HepG2 (cell line): ENCODE results near the gene SETD2. TPM values are rescaled to one million over a fixed set of nuclear protein-coding genes. Genes with fewer than 3 reads are reported as not detected.
A peak's percentile ranks its signal among the peaks of the same experiment; 100 is the strongest.
"Not testable (repeated sequence)": the region's sequence is repeated elsewhere in the genome, so short reads cannot be mapped to it uniquely, and the experiment has no call there.

Experiments
- ATAC-seq: fragments of 200-7000 bp; cut with Tn5 transposase; 3 replicates; pipeline ENCODE4 v1.9.1; 2020; ENCODE audit warnings: mild to moderate bottlenecking, moderate library complexity
- BruUV-seq: library from RNA; stranded (reverse); fragments of 400-500 nt; replicated peaks from 2 replicates; lab custom pipeline; 2021; lab: Mats Ljungman, UMichigan
- CTCF ChIA-PET: fragments of 300-600 bp; formaldehyde crosslinking; extraction: SDS; loops from one replicate; lab custom pipeline; 2021; ENCODE audit warnings: low total read pairs, inconsistent platforms, low intra/inter-chr PET ratio; lab: Yijun Ruan, JAX
- POLR2A ChIA-PET: fragments of 350-600 bp; sonication (Branson Sonifier 250); formaldehyde crosslinking; loops from one replicate; lab custom pipeline; 2020; ENCODE audit warnings: antibody characterized with exemption, inconsistent platforms; lab: Yijun Ruan, JAX
- DNase-seq: peaks from one replicate; pipeline ENCODE4 v3.0.0-alpha.2; 2015; ENCODE audit warnings: low spot score
- FAIRE-seq: peaks from 3 replicates; lab custom pipeline; 2011; peaks lifted over from hg19 to GRCh38; lab: Jason Lieb, UNC
- H2AFZ ChIP-seq: one replicate; pipeline ENCODE4 v1.6.1; 2011; ENCODE audit warnings: low read length, inconsistent platforms
- H3K27ac ChIP-seq: fragments of 300-600 bp; 3 replicates; pipeline ENCODE4 v1.8.0; 2011; ENCODE audit warnings: mixed run types, mild to moderate bottlenecking, mixed read lengths, low read length, inconsistent platforms; ENCODE audit not compliant: insufficient read depth; ENCODE audit errors: extremely low read length
- H3K27me3 ChIP-seq, 2 experiments: fragments of 200-600 bp in 1 of 2; 2 replicates in 1 of 2; 3 replicates in 1 of 2; pipeline versions ENCODE4 v1.6.0 to v1.8.0; 2011; ENCODE audit warnings: low read length in 2 of 2, mild to moderate bottlenecking in 2 of 2, moderate library complexity in 2 of 2, inconsistent platforms in 1 of 2; ENCODE audit not compliant: insufficient read depth in 2 of 2, control insufficient read depth in 1 of 2
- H3K36me3 ChIP-seq, 2 experiments: fragments of 200-600 bp in 1 of 2; replicated peaks in 1 of 2; 2 replicates in 1 of 2; 3 replicates in 1 of 2; pipeline versions ENCODE4 v1.5.1 to v1.8.0; 2011; ENCODE audit warnings: low read length in 2 of 2, inconsistent platforms in 1 of 2; ENCODE audit not compliant: insufficient read depth in 2 of 2, control insufficient read depth in 1 of 2
- H3K4me1 ChIP-seq: 2 replicates; pipeline ENCODE4 v1.5.1; 2012; ENCODE audit warnings: low read length, inconsistent platforms; ENCODE audit not compliant: insufficient read depth
- H3K4me2 ChIP-seq: 2 replicates; pipeline ENCODE4 v1.6.0; 2011; ENCODE audit warnings: low read depth, low read length, inconsistent platforms
- H3K4me3 ChIP-seq, 3 experiments: fragments of 200-600 bp in 1 of 3; sonication (generic), shearing (Covaris generic) in 1 of 3; replicated peaks in 1 of 3; 2 replicates each; pipeline ENCODE4 v1.5.1; 2011 to 2016; ENCODE audit warnings: low read length in 3 of 3, inconsistent platforms in 2 of 3, low read depth in 2 of 3, mild to moderate bottlenecking in 2 of 3, control low read depth in 1 of 3, mixed read lengths in 1 of 3; ENCODE audit not compliant: insufficient read depth in 1 of 3
- H3K79me2 ChIP-seq: one replicate; pipeline ENCODE4 v1.6.1; 2011; ENCODE audit warnings: low read length, inconsistent platforms; ENCODE audit not compliant: insufficient read depth
- H3K9ac ChIP-seq: 2 replicates; pipeline ENCODE4 v1.6.0; 2011; ENCODE audit warnings: mild to moderate bottlenecking, low read depth, low read length, inconsistent platforms; ENCODE audit not compliant: insufficient read depth
- H3K9me3 ChIP-seq: 2 replicates; pipeline ENCODE4 v1.5.1; 2012; ENCODE audit warnings: mild to moderate bottlenecking, low read length
- H4K20me1 ChIP-seq: 2 replicates; pipeline ENCODE4 v1.6.0; 2011; ENCODE audit warnings: inconsistent platforms, mild to moderate bottlenecking, low read length, moderate library complexity; ENCODE audit not compliant: insufficient read depth
- ARID5B ChIP-seq: IDR thresholded peaks from 2 replicates; pipeline ENCODE4 v1.4.0; 2020; ENCODE audit warnings: mild to moderate bottlenecking, missing genetic modification reagents
- CEBPG ChIP-seq: IDR thresholded peaks from 2 replicates; pipeline ENCODE4 v1.6.1; 2016
- HDAC2 ChIP-seq: sonication (generic); formaldehyde crosslinking; IDR thresholded peaks from 2 replicates; pipeline ENCODE4 v1.4.0; 2020; ENCODE audit warnings: missing genetic modification reagents
- MIXL1 ChIP-seq: IDR thresholded peaks from 2 replicates; pipeline ENCODE4 v1.6.1; 2016
- PITX1 ChIP-seq: sonication (generic); formaldehyde crosslinking; IDR thresholded peaks from 2 replicates; pipeline ENCODE4 v1.5.1; 2020; ENCODE audit warnings: mild to moderate bottlenecking, missing genetic modification reagents
- RARA ChIP-seq: IDR thresholded peaks from 2 replicates; pipeline ENCODE4 v1.6.1; 2016; ENCODE audit warnings: missing genetic modification reagents, missing compliant biosample characterization
- SAP130 ChIP-seq: IDR thresholded peaks from 2 replicates; pipeline ENCODE4 v1.6.1; 2016; ENCODE audit warnings: low read depth
- SOX6 ChIP-seq, 2 experiments: fragments of 450-650 bp in 1 of 2; sonication (generic) in 1 of 2; formaldehyde crosslinking in 1 of 2; IDR thresholded peaks; 2 replicates each; pipeline versions ENCODE4 v1.4.0 to v1.6.1; 2017 to 2020; ENCODE audit warnings: antibody characterized with exemption in 1 of 2, mild to moderate bottlenecking in 1 of 2, missing genetic modification reagents in 1 of 2
- ZBTB33 ChIP-seq: sonication (generic); formaldehyde crosslinking; IDR thresholded peaks from 2 replicates; pipeline ENCODE4 v1.4.0; 2020; ENCODE audit warnings: missing genetic modification reagents
- ZNF292 ChIP-seq: sonication (generic); formaldehyde crosslinking; IDR thresholded peaks from 2 replicates; pipeline ENCODE4 v1.8.1; 2022; ENCODE audit warnings: mild to moderate bottlenecking, low read depth, missing genetic modification reagents, borderline replicate concordance
- WGBS: methylation state at CpG from one replicate; pipeline ENCODE4 v1.1.6; 2017; ENCODE audit warnings: low lambda C conversion rate; 5-methylcytosine and 5-hydroxymethylcytosine counted together
- in situ Hi-C: cut with HindIII; loops from 2 replicates; pipeline ENCODE4 v1.10.0; 2017; ENCODE audit warnings: low pct_unique_long_range_greater_than_20kb; ENCODE audit not compliant: extremely low pct_ligation_motif_present
- intact Hi-C: fragments of 100-400 bp; cut with micrococcal nuclease; formaldehyde crosslinking; loops from one replicate; pipeline ENCODE4 v1.10.0; 2022; ENCODE audit not compliant: unreplicated experiment
- polyA plus RNA-seq, 8 experiments: library from polyadenylated mRNA; depleted of rRNA in 3 of 8; stranded (reverse) in 7 of 8; unstranded in 1 of 8; fragments of >200 nt; fragmentation: Illumina TruSeq in 4 of 8; extraction: Trizol in 4 of 8; gene quantifications; 2 replicates each; pipeline versions ENCODE4 v1.2.1 to v1.2.3, GENCODE V29; 2011 to 2016; ENCODE audit warnings: low read depth in 4 of 8, missing spikeins in 1 of 8, mixed read lengths in 1 of 8; ENCODE audit not compliant: insufficient read depth in 1 of 8
- total RNA-seq, 5 experiments: library from RNA; depleted of rRNA; stranded (reverse); fragments of >200 nt; fragmentation: Illumina TruSeq; extraction: Trizol; gene quantifications; 2 replicates each; pipeline ENCODE4 v1.2.3, GENCODE V29; 2016; ENCODE audit warnings: low read depth in 1 of 5
- TF ChIP-seq, protein P1 (sequence below): sonication (generic); formaldehyde crosslinking; IDR thresholded peaks from 2 replicates; pipeline ENCODE4 v1.4.0; 2020; ENCODE audit warnings: missing genetic modification reagents, mild to moderate bottlenecking, borderline replicate concordance

The SETD2 gene
- total and polyA plus RNA-seq, 2 of the 13 experiments (the other 11 are each of a cell fraction or from before 2014, with no cell fraction given) = 14.2 to 24.2 TPM

- TF ChIP-seq ARID5B (CRISPR knock-in tag) (peak; percentile 35; the same call in 1 of the 2 replicates), SOX6 (CRISPR knock-in tag; IDR thresholded peaks at IDR 0.05) (peak; percentile 35; the same call in 1 of the 2 replicates), MIXL1 (peak; percentile 29; the same call in 1 of the 2 replicates), SAP130 (CRISPR knock-in tag) (peak; percentile 67), ZNF292 (CRISPR knock-in tag) (peak; percentile 72; the same call in 1 of the 2 replicates), PITX1 (CRISPR knock-in tag) (0 out of 2 replicates have a peak, but pooled peaks have one; percentile 30), HDAC2 (CRISPR knock-in tag) (peak; percentile 46; the same call in 1 of the 2 replicates)
- not testable (repeated sequence) for TF ChIP-seq SOX6 (IDR thresholded peaks at IDR 0.05)
- TF ChIP-seq, all 625 proteins: peak for 27; not testable (repeated sequence) for 598
These were observed 22.9 kb downstream of the SETD2 start (continued) for GRCh38 chr3:47140973-47141461.

GRCh38 chr3:47140553-47140952, 23.4 kb downstream of the SETD2 start:
- H3K9ac ChIP-seq, H3K36me3 ChIP-seq, H2AFZ ChIP-seq, in situ Hi-C loops, H3K4me3 ChIP-seq, FAIRE-seq, CTCF ChIA-PET, ATAC-seq, H3K9me3 ChIP-seq, DNase-seq, BruUV-seq, H3K27me3 ChIP-seq: not testable (repeated sequence)
- intact Hi-C loops = loop anchor here (2.0 kb wide), 1 partner anchor 38 kb away; no protein-coding TSS in a partner anchor
- WGBS = 89% methylated on average over 7 of the region's 7 CpGs
- Histone ChIP-seq H3K4me1 (peaks cover 49% of the 10 kb centered on the region), H3K4me2 (peak overlapping the region; percentile 68; the same call in 1 of the 2 replicates), H4K20me1 (peaks cover 17% of the 10 kb centered on the region; the same call in 1 of the 2 replicates), H3K79me2 (peaks cover 90% of the 10 kb centered on the region), H3K27ac (peak overlapping the region; percentile 51)
- POLR2A ChIA-PET = interaction anchor here (1.1 kb wide), 1 partner anchor 9 kb away, joined by 3 read pairs; no protein-coding TSS in a partner anchor
- peak; percentile 35; the same call in 1 of the 2 replicates for TF ChIP-seq ZBTB33 (CRISPR knock-in tag)
- peak; percentile 29; the same call in 1 of the 2 replicates for TF ChIP-seq CEBPG
- TF ChIP-seq RARA (CRISPR knock-in tag) = 0 out of 2 replicates have a peak, but pooled peaks have one; percentile 25
- TF ChIP-seq, protein P1, sequence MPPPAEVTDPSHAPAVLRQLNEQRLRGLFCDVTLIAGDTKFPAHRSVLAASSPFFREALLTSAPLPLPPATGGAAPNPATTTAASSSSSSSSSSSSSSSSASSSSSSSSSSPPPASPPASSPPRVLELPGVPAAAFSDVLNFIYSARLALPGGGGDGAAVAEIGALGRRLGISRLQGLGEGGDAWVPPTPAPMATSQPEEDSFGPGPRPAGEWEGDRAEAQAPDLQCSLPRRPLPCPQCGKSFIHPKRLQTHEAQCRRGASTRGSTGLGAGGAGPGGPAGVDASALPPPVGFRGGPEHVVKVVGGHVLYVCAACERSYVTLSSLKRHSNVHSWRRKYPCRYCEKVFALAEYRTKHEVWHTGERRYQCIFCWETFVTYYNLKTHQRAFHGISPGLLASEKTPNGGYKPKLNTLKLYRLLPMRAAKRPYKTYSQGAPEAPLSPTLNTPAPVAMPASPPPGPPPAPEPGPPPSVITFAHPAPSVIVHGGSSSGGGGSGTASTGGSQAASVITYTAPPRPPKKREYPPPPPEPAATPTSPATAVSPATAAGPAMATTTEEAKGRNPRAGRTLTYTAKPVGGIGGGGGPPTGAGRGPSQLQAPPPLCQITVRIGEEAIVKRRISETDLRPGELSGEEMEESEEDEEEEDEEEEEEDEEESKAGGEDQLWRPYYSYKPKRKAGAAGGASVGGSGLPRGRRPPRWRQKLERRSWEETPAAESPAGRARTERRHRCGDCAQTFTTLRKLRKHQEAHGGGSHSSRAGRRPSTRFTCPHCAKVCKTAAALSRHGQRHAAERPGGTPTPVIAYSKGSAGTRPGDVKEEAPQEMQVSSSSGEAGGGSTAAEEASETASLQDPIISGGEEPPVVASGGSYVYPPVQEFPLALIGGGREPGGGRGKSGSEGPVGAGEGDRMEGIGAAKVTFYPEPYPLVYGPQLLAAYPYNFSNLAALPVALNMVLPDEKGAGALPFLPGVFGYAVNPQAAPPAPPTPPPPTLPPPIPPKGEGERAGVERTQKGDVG (CRISPR knock-in tag) = peak; percentile 44; the same call in 1 of the 2 replicates
